Neural crest cell (in vitro differentiated cells): ENCODE results near the gene HS3ST5. TPM values are rescaled to one million over a fixed set of nuclear protein-coding genes. Genes with fewer than 3 reads are reported as not detected.

Experiments used
- DNase-seq: peaks from one replicate; pipeline ENCODE4 v3.0.0; 2021; ENCODE audit warnings: low read depth, mixed read lengths, low spot score
- H3K27ac Mint-ChIP-seq: one replicate; pipeline ENCODE4 v1.8.0; 2021; ENCODE audit warnings: mild to moderate bottlenecking, mixed read lengths; ENCODE audit not compliant: unreplicated experiment
- H3K27me3 Mint-ChIP-seq: 2 replicates; pipeline ENCODE4 v1.8.0; 2021; ENCODE audit warnings: low read depth, mild to moderate bottlenecking, mixed read lengths
- H3K36me3 Mint-ChIP-seq: 2 replicates; pipeline ENCODE4 v1.8.0; 2021; ENCODE audit warnings: low read depth, mild to moderate bottlenecking, mixed read lengths
- H3K4me1 Mint-ChIP-seq: 2 replicates; pipeline ENCODE4 v1.8.0; 2021; ENCODE audit warnings: mixed read lengths
- H3K4me3 Mint-ChIP-seq: one replicate; pipeline ENCODE4 v1.8.0; 2021; ENCODE audit warnings: mild to moderate bottlenecking, mixed read lengths
- H3K9me3 Mint-ChIP-seq: 2 replicates; pipeline ENCODE4 v1.8.0; 2021; ENCODE audit warnings: mixed read lengths
- CTCF ChIP-seq: fragments of 200-600 bp; sonication (generic); conservative IDR thresholded peaks from 2 replicates; pipeline ENCODE4 v1.5.0; 2021; ENCODE audit warnings: antibody characterized with exemption, mild to moderate bottlenecking
- total RNA-seq: library from RNA; stranded (reverse); gene quantifications from 2 replicates; pipeline ENCODE4 v1.2.1, GENCODE V29; 2021

Gene HS3ST5
- total RNA-seq, 1 donor from 2014 or later = 0.26 TPM

GRCh38 chr6:114376611-114377175, 33.9 kb upstream of the HS3ST5 start:
- no peaks in the 10 kb centered on the region for H3K36me3 Mint-ChIP-seq
- no peak overlapping the region for H3K4me3 Mint-ChIP-seq
- TF ChIP-seq CTCF = no peak
- H3K27ac Mint-ChIP-seq = no peak overlapping the region
- H3K27me3 Mint-ChIP-seq = no peaks in the 10 kb centered on the region
- H3K4me1 Mint-ChIP-seq = no peaks in the 10 kb centered on the region
- H3K9me3 Mint-ChIP-seq = no peaks in the 10 kb centered on the region
- no peak for DNase-seq

GRCh38 chr6:114375541-114376192, 32.8 kb upstream of the HS3ST5 start:
- Mint-ChIP-seq H3K27ac (no peak overlapping the region), H3K4me3 (no peak overlapping the region), H3K36me3 (no peaks in the 10 kb centered on the region), H3K9me3 (no peaks in the 10 kb centered on the region), H3K4me1 (no peaks in the 10 kb centered on the region), H3K27me3 (no peaks in the 10 kb centered on the region)
- no peak for TF ChIP-seq CTCF
- no peak for DNase-seq

- TF ChIP-seq CTCF = no peak
- peaks cover 5% of the 10 kb centered on the region for H3K27me3 Mint-ChIP-seq
- H3K27ac Mint-ChIP-seq = no peak overlapping the region
- no peaks in the 10 kb centered on the region for H3K36me3 Mint-ChIP-seq
- H3K4me1 Mint-ChIP-seq = peaks cover 8% of the 10 kb centered on the region
- no peak for DNase-seq
- H3K9me3 Mint-ChIP-seq = peaks cover 3% of the 10 kb centered on the region
- H3K4me3 Mint-ChIP-seq = no peak overlapping the region
Observed at GRCh38 chr6:114367315-114367961, 24.6 kb upstream of the HS3ST5 start.

GRCh38 chr6:114366899-114367298, 24.1 kb upstream of the HS3ST5 start:
- H3K9me3 Mint-ChIP-seq = peaks cover 3% of the 10 kb centered on the region
- no peak for DNase-seq
- H3K27ac Mint-ChIP-seq = no peak overlapping the region
- TF ChIP-seq CTCF = no peak
- H3K27me3 Mint-ChIP-seq = peaks cover 10% of the 10 kb centered on the region
- peaks cover 11% of the 10 kb centered on the region for H3K4me1 Mint-ChIP-seq
- H3K36me3 Mint-ChIP-seq = no peaks in the 10 kb centered on the region
- no peak overlapping the region for H3K4me3 Mint-ChIP-seq

GRCh38 chr6:114364301-114364700, 21.5 kb upstream of the HS3ST5 start:
- Mint-ChIP-seq H3K27ac (no peak overlapping the region), H3K4me3 (no peak overlapping the region), H3K36me3 (no peaks in the 10 kb centered on the region), H3K27me3 (peaks cover 17% of the 10 kb centered on the region), H3K4me1 (peaks cover 16% of the 10 kb centered on the region), H3K9me3 (no peaks in the 10 kb centered on the region)
- DNase-seq = no peak
- TF ChIP-seq CTCF = no peak
